Dedifferentiated amniotic fluid mesenchymal stem cell (primary cell): Measurements from ENCODE around the gene AGPAT4.
A peak's percentile ranks its signal among the peaks of the same experiment; 100 is the strongest.

Experiments used
- DNase-seq: peaks from one replicate; pipeline ENCODE4 v3.0.0-alpha.2; 2016; ENCODE audit errors: extremely low spot score

The AGPAT4 gene

DNA sequence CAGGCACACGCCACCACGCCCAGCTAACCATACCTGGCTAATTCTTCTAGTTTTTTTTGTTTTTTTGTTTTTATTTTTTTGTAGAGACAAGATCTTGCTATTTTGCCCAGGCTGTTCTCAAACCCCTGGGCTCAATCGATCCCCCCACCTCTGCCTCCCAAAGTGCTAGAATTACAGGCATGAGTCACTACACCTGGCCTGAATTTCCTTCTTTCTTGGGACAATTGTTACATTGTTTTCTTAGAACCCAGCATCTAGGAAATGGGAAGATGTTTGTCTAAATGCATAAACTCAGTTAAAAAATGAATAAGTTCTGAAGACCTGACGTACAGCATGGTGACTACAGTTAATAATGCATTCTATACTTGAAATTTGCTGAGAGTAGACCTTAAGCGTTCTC lies 10.8 kb upstream of the AGPAT4 start:
- DNase-seq = no peak

DNA sequence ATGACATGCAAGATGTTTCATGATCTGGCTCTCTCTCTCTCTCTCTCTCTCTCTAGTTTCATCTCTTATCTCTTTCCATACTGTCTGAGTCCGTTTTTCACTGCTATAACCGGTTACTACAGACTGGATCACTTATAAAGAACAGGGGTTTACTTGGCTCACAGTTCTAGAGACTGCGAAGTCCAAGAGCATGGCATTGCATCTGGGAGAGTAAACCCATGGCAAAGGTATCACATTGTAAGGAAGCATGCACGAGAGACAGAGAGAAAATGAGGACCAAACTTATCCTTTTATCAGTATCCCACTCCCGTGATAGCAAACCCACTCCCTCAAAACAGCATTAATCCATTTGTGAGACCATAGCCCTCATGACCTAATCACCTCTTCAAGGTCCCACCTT lies 7.2 kb upstream of the AGPAT4 start:
- no peak for DNase-seq

DNA sequence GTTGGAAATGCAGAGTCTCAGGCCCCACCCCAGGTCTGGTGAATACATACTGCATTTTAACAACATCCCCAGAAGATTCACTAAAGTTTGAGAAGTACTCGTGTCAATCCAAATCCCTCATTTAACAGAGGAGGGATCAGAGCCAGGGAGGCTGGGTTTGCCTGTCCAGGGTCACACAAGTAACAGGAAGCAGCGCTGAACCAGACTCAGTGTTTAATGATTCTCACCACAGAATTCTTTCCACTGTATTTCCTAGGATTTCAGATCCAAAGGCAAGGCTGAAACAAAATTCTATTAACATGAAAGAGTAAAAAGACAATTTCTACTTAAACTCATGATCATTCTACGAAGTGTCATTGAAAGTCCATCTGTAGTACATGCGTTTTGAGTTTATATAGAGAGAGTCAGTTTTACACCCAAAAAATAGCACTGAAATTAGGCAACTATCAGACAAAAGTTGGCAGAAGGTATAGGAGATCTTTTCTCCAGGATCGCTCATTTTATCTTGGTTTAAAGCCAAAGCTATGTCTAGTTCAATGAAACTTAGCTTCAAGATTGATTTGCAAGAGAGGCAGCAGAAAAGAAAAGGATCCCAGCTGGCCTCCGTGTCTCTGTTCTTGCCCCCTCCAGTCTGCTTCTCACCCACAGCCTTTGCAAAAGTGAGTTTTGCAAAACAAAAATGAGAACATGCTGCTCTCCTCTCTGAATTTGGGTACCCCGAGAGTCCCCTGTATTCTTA lies 6.0 kb upstream of the AGPAT4 start:
- DNase-seq = peak; percentile 19

DNA sequence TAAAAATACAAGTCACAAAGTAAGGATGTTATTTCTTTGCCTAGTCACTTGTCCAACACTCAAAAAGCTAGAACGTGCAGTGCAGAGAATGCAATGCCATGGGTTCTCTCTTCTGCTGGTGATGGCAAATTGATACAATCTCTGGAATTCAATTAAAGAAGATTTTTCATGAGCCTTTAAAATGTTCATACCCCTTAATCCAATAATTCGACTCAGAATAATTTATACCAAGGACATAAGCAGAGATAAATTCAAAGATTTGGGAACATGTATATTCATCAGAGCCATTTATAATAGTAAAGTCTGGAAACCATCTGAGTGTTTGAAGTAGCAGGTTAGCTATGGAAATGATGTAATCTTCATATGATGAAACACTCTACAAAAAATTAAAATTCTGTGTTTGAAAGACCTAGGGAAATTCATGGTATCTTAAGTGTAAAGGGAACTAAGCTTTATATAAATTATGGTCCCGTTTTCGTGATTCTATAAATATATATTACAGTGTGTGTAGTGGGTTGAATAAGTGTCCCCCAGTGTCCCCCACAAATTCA lies 2.8 kb upstream of the AGPAT4 start:
- DNase-seq = no peak

DNA sequence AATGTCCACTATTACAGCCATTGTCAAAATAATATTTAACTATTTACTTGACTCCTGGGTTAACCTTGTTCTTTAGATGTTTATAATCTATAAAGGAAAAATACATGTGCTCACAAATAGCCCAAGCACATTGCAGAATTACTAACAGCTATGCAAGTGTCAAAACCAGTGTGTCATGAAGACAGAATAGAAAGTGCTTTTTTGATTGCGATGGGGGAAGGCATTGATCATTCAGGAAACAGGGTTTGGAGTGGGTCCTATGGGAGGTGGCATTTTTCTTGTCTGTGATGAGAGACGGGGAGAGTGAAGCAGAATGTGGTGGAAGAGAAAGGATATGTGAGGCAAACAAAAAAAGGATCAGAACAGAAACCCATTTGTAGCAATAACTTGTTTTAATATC lies 1.0 kb upstream of the AGPAT4 start:
- DNase-seq = no peak

DNA sequence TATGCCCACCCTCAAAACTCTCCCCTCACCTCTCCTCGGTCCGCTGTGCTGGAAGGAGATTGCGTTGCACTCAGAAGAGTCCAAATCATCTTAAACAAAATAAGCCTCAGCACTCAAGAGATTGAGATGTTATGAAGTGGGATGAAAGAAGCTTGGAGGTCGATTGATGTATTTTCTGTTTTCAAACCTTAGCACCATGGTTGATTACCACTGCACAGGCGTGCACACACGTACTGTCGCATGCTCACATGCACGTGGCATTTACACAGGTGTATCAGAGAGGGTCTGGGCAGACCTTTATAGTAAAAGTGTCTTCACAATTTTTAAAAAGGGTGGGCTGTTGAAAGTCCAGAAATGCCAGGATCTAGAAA lies 612 bp upstream of the AGPAT4 start:
- DNase-seq = no peak

DNA sequence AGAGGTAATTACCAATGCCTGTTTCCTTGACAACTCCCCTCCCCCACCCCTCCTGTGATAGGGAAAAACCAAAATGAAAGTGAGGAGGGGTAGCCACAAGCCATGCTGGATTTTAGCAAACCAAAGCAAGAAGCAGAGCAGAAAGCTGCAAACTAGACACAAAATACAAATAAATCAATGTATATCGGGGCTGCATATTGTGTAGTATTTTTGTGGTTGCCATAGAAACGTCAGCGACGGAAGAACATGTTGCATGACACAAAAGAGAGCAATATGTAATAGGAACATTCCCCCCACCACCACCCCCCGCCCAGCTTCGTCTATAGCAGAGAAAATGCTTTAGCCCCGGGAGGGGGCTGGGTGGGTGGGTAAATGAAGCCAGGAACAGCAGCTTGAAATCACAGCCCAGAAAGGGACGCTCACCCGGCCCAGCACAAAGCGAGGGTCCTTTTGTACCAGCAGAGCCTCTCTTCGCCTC lies 548 bp downstream of the AGPAT4 start:
- peak; percentile 39 for DNase-seq

DNA sequence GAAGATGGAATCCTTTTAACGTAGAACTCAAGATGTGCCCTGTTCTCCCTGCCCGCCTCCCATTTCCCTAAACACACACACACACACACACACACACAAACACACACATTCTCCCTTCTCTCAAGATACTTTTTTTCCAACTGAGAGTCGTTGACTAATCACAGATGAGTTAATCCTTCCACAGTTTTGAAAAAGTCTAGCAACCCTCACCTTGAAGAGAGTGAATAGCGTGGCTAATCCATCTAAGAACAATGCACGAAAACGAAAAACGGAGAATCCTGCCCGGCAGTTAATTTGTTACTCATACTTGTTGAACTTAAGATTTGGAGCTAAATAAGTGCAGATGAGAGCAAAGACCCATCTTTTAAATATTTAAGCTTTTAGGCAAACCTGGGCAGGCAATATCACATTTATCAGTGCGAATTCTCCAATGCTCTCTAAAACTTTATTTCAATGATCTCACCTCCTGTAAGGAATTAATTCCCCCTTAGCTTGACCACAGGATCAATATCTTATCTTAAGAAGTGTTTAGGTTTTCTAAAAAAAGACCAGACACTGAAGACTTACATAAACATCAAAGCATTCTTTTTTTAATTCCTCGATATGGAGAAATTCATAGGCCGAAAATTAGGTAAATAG lies 1.1 kb downstream of the AGPAT4 start:
- no peak for DNase-seq

DNA sequence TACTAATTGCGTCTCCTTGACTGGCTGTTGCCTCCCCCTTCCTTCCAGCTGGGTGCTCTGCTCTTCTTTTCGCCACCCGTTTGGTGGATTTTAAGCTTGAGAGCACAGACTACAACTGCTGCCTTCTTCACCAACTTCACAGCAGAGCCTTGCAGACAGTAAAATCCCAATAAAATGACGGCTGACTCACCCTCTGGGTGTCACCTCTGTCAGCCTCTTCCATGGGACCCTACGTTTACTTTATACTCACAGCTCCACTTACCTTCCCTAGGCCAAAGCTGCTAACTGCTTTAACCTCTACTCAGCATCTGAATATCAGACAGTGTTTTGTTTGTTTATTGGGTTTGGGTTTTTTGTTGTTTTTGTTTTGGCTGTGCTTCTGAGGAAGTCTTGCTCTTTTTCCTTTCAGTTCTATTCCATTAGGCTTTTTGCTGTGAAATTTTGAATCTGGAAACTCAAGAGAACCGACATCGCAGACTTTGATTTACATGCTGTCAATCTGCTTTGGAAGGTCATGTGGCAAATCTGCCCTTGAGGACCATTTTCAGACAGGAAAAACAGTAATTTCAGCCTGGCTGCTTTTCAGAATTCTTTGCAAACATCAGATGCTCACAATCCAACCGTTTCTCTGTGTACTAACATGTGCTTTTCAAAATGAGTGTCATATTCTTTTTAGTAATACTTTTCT lies 2.4 kb downstream of the AGPAT4 start:
- no peak for DNase-seq

DNA sequence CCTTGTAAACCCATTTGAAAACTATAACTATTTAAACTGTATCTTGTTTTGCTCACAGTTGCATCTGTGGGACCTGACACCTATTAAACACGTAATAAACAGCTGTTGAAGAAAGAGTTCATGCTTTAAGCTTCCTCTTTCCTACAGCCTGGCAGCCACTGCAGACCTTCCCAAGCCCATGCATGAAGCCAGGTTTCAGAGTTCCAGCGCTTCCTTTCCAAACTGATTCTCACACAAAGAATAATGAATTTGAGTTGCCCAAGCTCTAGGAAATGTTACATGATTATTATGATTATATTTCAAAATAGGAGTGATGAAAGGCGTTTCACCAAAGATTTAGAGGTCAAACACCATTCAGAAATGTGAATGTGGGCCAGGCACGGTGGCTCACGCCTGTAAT lies 3.7 kb downstream of the AGPAT4 start:
- no peak for DNase-seq

DNA sequence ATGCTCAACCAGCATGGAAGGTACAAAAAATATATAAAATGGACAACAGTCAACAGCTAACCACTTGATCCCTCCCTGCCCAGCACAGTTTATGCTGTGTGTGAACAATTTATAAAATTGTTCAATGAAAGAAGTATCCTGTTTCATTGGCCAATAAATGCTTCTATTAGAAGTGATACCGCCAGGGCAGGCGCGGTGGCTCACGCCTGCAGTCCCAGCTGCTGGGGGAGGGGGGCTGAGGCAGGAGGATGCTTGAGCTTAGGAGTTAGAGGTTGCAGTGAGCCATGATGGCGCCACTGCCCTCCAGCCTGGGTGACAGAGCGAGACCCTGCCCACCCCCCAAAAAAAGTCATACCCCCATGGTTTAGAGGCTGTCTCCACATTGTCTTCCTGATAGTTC lies 4.6 kb downstream of the AGPAT4 start:
- DNase-seq = no peak

DNA sequence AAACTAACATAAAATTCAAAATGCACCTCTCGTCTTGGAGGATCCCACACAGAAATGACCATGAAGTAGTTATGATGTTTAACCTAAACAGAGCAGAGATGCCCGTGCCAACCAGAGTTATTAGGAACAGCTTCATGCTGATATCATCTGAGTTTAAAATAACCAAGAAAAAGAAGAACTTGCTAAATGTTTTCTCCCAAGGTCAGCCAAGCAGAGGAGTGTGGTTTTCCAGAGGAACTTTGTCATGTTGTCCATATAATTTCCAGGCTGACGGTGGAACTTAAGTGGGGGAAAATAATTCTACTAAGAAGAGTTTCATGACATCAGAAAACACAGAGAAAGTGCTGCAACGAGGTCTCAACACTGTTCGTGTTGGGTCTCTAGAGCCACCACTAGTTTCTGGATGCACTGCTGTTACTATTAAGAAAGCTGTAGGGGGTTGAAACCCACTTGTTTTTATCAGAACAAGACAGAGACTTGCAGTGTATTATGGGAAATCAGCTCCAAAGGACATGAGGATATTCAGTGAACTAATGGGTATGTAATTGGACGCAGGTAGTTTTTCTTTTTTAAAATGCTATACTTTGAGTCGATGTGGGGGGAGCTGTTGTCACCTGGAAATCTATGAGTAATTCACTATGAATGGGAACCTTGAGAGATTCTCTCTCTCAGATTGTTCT lies 5.2 kb downstream of the AGPAT4 start:
- DNase-seq = no peak

DNA sequence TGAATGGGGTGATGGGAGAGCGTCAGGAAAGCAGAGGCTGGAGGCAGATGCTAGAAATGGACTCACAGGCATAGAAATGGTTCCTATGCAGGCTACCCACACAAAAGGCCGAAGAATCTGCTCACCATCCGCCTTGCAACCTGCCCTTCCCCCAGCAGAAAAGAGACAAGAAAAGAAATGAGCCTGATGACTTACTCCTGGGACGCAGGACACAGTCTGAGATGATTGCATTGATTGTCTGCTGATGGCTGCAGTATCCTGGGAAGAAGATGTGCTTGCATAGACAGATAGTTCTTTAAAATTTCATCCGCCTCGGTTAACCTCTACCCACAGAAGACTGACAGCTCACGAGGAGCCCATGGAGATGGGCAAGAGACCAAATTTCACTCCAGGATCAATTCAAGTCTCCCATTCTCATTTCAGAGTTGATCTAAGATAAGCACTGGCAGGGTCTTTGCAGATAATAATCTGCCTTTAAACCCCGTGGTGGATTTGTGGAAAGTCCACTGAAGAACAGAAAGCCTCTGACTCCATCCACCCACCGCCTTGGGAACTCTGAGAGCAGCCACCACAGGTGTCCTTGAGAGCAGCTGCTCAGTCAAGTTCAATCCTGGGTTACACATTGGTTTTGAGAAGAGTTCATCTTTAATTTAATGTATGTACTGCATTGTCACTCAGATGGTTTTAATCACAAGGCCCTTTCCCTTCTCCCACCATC lies 7.2 kb downstream of the AGPAT4 start:
- DNase-seq = no peak

DNA sequence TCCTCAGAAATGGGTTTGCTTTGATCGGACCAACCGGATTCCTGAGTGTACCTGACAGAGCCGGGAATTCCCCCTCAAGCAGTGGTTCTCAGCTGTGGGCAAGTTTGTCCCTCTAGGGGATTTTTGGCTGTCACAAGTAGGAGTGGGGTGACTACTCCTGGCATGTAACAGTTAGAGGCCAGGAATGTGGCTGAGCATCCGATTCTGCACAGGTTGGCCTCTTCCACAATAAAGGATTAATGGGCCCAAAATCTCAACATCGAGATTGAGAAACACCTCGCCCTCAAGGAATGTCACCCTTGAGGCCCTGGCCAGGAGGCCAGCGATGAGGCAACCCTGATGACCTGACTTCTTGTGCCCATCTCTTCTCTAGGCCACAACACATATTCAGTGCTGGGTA lies 7.9 kb downstream of the AGPAT4 start:
- no peak for DNase-seq

DNA sequence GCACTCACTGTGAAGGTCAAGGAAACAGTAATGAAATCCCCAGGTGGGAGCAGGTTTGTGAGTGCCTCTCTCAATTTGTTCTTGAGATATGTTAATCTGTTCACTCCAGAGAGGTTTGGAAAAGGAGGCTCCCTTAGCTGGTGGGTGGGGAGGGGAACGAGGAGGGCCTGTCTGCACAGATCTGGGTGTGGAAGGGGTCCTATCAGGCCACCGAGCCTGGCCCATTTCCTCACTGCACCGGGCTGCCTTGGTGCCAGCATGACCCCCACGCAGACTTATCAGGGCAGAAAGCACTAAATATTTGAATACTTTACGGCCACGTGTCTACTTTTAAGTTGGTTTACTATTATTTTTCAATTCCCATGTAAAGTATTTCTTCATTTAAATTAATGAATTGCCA lies 8.3 kb downstream of the AGPAT4 start:
- DNase-seq = no peak

DNA sequence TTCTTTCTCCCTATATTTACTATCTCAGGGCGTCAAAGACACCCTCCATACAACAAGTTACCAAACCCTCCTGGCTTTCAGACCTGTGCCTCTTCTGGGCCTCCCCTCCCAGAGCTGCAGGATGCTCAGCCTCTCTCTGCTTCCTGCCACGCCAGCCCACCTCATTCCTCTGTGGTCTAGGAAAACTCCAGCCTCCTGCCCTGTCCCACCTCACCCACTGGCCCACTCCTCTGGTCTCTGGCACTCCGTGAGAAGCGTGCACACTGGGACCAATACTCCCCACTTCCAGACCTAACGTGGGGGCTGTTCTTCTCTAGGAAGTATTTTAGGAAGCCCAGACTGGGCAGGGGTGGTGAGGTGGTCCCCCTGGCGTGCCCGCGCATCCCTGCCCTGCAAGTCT lies 9.7 kb downstream of the AGPAT4 start:
- no peak for DNase-seq

DNA sequence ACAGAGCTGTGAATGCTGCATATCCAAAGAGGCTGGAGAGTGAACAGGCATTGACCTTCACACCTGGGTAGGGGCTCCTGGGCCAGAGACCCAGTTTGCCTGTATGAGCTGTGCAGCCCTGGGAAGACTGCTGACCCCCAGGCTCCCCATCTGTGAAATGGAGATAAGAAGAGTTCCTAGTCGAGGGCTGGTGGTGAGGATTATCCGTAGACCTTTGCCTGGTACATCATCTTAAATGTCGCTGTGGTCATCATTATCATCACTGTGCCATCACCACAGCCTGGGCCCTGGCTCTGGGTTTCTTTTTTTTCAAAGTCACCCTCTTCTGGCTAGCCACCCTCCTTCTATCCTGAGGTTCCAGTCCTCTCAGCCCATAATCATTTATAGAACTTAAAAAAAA lies 12.0 kb downstream of the AGPAT4 start:
- no peak for DNase-seq

DNA sequence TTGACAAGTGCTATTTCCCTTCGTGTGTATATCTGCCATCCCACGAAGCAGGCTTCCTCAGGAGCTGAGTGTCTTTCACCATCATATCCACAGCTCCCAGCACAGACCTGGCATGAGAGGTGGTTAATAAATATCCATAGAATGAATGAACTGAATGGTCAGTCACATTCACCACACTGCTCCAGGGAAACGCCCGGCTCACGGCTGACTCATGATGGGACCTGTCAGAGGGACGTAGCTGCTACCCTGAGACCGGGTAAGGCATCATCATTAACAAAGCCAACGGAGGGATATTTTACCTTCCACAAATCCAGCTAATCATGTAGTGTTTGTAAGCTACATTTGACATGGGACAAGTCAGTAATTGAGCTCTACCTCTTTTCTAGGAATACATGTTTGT lies 12.5 kb downstream of the AGPAT4 start:
- DNase-seq = no peak

DNA sequence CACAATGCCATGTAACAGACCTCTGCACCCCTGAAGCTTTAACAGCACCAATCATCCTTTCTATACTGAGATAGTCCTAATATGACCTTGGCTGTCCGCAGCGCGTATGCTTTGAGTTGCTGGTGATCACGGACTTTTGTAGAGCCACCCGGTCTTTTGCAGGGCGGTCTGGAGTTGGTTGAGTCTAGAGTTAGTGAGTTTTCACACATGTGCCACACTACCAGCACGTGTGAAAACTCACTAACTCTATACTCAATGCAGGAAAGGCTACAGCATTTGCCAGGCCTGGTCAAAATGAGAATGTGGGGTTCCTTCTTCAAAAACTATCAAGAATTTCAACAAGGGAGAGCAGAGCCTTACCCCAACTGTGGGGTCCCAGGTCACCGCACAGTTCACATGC lies 14.6 kb downstream of the AGPAT4 start:
- DNase-seq = no peak

DNA sequence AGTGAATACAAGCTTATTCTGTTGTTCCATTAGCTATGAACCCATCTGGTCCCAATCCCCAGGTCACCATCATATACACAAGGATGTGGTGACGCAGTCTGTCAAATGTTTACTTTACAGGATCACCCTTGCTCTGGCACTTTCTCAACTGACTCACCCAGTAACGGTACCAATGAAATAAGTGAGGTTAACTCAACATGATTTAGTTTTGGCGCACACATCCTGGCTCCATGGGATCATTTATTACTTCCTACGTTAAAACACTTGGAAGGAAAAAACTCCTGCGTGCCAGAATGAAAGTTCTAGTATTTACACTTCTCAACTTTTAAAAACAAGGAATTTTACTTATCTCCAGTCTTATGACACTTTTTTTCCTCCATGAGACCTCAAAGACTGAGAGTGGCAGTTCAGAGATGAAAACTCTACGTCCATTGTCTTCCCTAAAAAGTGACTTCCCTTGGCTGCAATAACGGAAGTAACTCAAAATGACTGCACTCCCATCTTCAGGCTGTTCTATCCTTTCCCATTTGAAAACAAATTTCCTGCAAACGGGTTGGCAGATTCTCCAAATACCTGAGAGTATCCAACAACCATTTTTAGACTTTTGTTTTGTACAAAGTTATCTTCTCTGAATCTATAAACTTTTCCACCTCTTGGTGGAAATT lies 15.9 kb downstream of the AGPAT4 start:
- peak; percentile 84 for DNase-seq

DNA sequence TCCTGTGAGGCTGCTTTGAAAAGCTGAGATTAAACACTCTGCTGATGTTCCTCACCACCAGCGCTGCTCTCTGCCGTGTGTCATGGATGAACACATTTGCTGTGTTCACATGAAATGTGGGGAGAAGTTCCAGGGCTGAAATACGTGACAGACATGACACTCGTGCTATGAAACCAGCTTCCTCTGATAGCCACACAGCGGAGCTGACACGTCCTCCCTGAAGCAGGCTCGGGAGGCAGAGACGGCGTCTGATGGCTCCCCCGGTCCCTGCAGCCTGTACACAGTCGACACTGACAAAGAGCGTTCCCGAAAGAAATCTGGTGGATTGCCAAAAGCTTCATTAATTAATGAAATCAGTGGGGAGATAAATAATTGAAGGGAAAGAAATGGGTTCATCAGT lies 17.5 kb downstream of the AGPAT4 start:
- DNase-seq = no peak
